Measurements from ENCODE around the gene PSTPIP1. TPM values are rescaled to one million over a fixed set of nuclear protein-coding genes. Genes with fewer than 3 reads are reported as not detected.

Gene PSTPIP1
- total and polyA plus RNA-seq, 9 of the 15 experiments (the other 6 are each of a cell fraction or from before 2014, with no cell fraction given), result not detected

- TF ChIP-seq CHD7 (IDR thresholded peaks at IDR 0.05; ENCODE audit: low read depth, low read length), result no peak
- no peak for TF ChIP-seq RBM25 (IDR thresholded peaks at IDR 0.05; ENCODE audit: low read depth, low read length, severe bottlenecking)
- TF ChIP-seq DLX4 (CRISPR knock-in tag; IDR thresholded peaks at IDR 0.05), result no peak
- TF ChIP-seq TCF7 (IDR thresholded peaks at IDR 0.05; ENCODE audit: borderline replicate concordance), result no peak
- TF ChIP-seq COPS2 (conservative IDR thresholded peaks at IDR 0.05), result no peak
- no peak for TF ChIP-seq MEIS2 (IDR thresholded peaks at IDR 0.05; ENCODE audit: partially characterized antibody)
- no peak for TF ChIP-seq SRF (CRISPR knock-in tag; IDR thresholded peaks at IDR 0.05)
- no peak for TF ChIP-seq CREM (IDR thresholded peaks at IDR 0.05; ENCODE audit: low read depth)
- no peak for TF ChIP-seq EZH2 (IDR thresholded peaks at IDR 0.05; ENCODE audit: borderline replicate concordance, low read depth, low read length)
These were observed 44.2 kb downstream of the PSTPIP1 start (continued) for GRCh38 chr15:77039217-77039533.

Data from K562 (cell line).